ENCODE results near the gene TAB3. TPM values are rescaled to one million over a fixed set of nuclear protein-coding genes. Genes with fewer than 3 reads are reported as not detected.

TAB3 gene
- total and polyA plus RNA-seq, 8 donors, result 5.9 to 163 (median 20.3) TPM

GRCh38 chrX:30851449-30851848 is 37.6 kb downstream of the TAB3 start:
- no peaks in the 10 kb centered on the region for H3K27me3 ChIP-seq
- H3K4me1 ChIP-seq, result no peaks in the 10 kb centered on the region
- no peak for DNase-seq
- WGBS, 5 donors, result 53 to 89% (median 73%) methylated on average over 1 of the region's 1 CpG
- peaks cover 0 to 40% (median 29%) of the 10 kb centered on the region in 4 donors for H3K36me3 ChIP-seq
- no peaks in the 10 kb centered on the region for H3K9me3 ChIP-seq
- intact Hi-C loops (cut with DNase I; ENCODE audit: low total_unique reads), result no loop called here
- TF ChIP-seq POLR2A (IDR thresholded peaks at IDR 0.05), result no peak
- no peak for TF ChIP-seq POLR2AphosphoS5 (IDR thresholded peaks at IDR 0.05)
- TF ChIP-seq EP300 (IDR thresholded peaks at IDR 0.05), result no peak
- TF ChIP-seq CTCF (IDR thresholded peaks at IDR 0.05), result no peak
- no peak overlapping the region for H3K27ac ChIP-seq
- H3K4me3 ChIP-seq, result no peak overlapping the region

GRCh38 chrX:30835373-30835772 is 53.7 kb downstream of the TAB3 start:
- H3K9me3 ChIP-seq, result no peaks in the 10 kb centered on the region
- 80 to 90% (median 86%) methylated on average over 4 of the region's 4 CpGs for WGBS, 5 donors
- H3K27ac ChIP-seq, result no peak overlapping the region
- H3K4me3 ChIP-seq, result no peak overlapping the region
- TF ChIP-seq EP300 (IDR thresholded peaks at IDR 0.05) (no peak), POLR2AphosphoS5 (IDR thresholded peaks at IDR 0.05) (no peak), CTCF (IDR thresholded peaks at IDR 0.05) (no peak), POLR2A (IDR thresholded peaks at IDR 0.05) (no peak)
- H3K27me3 ChIP-seq, result no peaks in the 10 kb centered on the region
- H3K36me3 ChIP-seq, result peaks cover 0 to 64% (median 58%) of the 10 kb centered on the region in 4 donors
- DNase-seq, result no peak
- no peaks in the 10 kb centered on the region for H3K4me1 ChIP-seq
- intact Hi-C loops (cut with DNase I; ENCODE audit: low total_unique reads), result no loop called here

- peaks cover 0 to 60% (median 51%) of the 10 kb centered on the region in 4 donors for H3K36me3 ChIP-seq
- no peaks in the 10 kb centered on the region for H3K9me3 ChIP-seq
- DNase-seq, result no peak
- no peaks in the 10 kb centered on the region for H3K27me3 ChIP-seq
- H3K4me1 ChIP-seq, result no peaks in the 10 kb centered on the region
- WGBS, 5 donors, result 83 to 95% (median 88%) methylated on average over 4 of the region's 4 CpGs
- H3K4me3 ChIP-seq, result no peak overlapping the region
- H3K27ac ChIP-seq, result no peak overlapping the region
- intact Hi-C loops (cut with DNase I; ENCODE audit: low total_unique reads), result no loop called here
- TF ChIP-seq POLR2AphosphoS5 (IDR thresholded peaks at IDR 0.05), result no peak
- TF ChIP-seq EP300 (IDR thresholded peaks at IDR 0.05), result no peak
- TF ChIP-seq POLR2A (IDR thresholded peaks at IDR 0.05), result no peak
- no peak for TF ChIP-seq CTCF (IDR thresholded peaks at IDR 0.05)
Measured at GRCh38 chrX:30833896-30834295, 55.2 kb downstream of the TAB3 start.

GRCh38 chrX:30831082-30831481 is 58.0 kb downstream of the TAB3 start:
- Histone ChIP-seq H3K27ac (no peak overlapping the region), H3K27me3 (no peaks in the 10 kb centered on the region), H3K36me3 (peaks cover 0 to 39% (median 28%) of the 10 kb centered on the region in 4 donors), H3K4me1 (no peaks in the 10 kb centered on the region), H3K9me3 (no peaks in the 10 kb centered on the region), H3K4me3 (no peak overlapping the region)
- no peak for TF ChIP-seq EP300 (IDR thresholded peaks at IDR 0.05)
- intact Hi-C loops (cut with DNase I; ENCODE audit: low total_unique reads), result no loop called here
- 64 to 87% (median 75%) methylated on average over 10 of the region's 10 CpGs for whole genome bisulfite sequencing, 5 donors
- no peak for DNase-seq

GRCh38 chrX:30830326-30830943 is 58.6 kb downstream of the TAB3 start:
- H3K4me3 ChIP-seq, result no peak overlapping the region
- no peaks in the 10 kb centered on the region for H3K27me3 ChIP-seq
- intact Hi-C loops (cut with DNase I; ENCODE audit: low total_unique reads), result no loop called here
- 78 to 90% (median 86%) methylated on average over 3 of the region's 3 CpGs for WGBS, 5 donors
- no peak for DNase-seq
- H3K36me3 ChIP-seq, result peaks cover 0 to 39% (median 27%) of the 10 kb centered on the region in 4 donors
- no peak overlapping the region for H3K27ac ChIP-seq
- no peaks in the 10 kb centered on the region for H3K9me3 ChIP-seq
- H3K4me1 ChIP-seq, result no peaks in the 10 kb centered on the region
- TF ChIP-seq POLR2A (IDR thresholded peaks at IDR 0.05) (no peak), CTCF (IDR thresholded peaks at IDR 0.05) (no peak), EP300 (IDR thresholded peaks at IDR 0.05) (no peak), POLR2AphosphoS5 (IDR thresholded peaks at IDR 0.05) (no peak)

All from stomach (tissue), 9 donors.